Stimulated activated CD8-positive, alpha-beta memory T cell treated with anti-CD3 and anti-CD28 coated beads, Interleukin-7, amount 100 ng/mL, for 24 hours (primary cell): ENCODE data around the gene LYZL6.
"Not testable (repeated sequence)": the region's sequence is repeated elsewhere in the genome, so short reads cannot be mapped to it uniquely, and the experiment has no call there.

ENCODE experiments used
- DNase-seq: peaks from one replicate; pipeline ENCODE4 v3.0.0-alpha.2; 2020; ENCODE audit warnings: low read depth

Gene LYZL6

DNA sequence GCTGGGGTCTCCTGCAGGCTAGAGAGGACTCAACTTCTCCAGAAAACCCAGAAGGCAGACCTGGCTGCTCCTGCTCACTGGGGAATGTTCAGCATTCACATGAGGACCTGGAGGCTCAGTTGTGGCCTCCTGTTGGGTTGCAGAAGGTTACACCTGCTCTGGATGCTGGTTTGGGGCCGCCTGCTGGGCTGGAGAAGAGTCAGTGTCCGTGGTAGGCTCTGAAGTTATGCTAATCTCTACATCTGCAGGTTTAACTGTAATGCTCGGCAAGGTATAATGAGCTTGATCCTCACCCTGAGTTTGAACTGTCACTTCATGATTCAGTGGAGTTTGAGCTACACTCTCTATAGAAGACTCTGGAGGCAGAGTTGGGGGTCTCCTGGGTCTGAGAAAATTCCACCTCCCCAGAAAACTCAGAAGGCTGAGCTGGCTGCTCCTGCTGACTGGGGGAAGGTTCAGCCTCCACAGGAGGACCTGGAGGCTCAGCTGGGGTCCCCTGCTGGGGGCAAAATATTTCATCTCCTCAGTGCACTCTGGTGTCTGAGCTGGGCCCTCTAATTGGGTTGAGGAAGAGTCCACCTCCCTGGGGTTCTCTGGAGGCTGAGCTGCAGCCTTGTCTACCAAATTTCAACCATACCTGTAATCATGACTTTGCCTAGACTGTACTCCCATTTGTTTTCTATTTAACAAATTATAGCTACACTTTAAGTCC lies 36.4 kb downstream of the LYZL6 start:
- DNase-seq, result no peak

DNA sequence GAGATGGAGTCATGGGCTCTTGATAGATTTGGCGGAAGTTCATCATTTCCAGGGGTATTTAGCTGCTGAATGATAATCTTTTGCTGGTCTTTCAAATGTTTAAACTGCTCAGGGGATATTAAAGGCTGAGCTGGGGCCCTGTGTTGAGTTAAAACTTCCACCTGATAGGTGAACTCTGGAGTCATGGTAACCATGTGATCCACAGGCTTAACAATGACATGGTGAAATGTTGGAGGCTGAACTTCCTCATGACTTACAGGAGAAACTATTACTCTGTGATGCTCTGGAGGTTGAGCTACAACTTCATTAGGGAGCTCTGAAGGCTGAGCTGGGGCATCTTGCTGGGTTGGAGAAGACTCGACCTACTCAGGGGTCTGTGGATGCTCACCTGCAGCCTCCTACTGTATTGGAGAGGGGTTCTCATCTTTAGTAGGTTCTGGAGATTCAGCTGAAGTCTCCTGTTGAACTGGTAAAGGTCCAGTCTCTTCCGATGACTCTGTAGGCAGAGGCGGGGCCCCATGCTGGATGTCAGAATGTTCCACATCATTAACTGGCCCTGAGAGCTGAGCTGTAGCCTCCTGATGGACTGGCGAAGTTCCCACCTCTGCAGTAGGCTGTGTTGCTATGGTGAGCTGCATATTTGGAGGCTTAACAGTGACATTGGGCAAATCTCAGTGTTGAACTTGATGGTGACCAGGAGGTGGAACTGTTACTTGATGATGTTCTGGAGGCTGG lies 37.2 kb downstream of the LYZL6 start:
- DNase-seq, result no peak

DNA sequence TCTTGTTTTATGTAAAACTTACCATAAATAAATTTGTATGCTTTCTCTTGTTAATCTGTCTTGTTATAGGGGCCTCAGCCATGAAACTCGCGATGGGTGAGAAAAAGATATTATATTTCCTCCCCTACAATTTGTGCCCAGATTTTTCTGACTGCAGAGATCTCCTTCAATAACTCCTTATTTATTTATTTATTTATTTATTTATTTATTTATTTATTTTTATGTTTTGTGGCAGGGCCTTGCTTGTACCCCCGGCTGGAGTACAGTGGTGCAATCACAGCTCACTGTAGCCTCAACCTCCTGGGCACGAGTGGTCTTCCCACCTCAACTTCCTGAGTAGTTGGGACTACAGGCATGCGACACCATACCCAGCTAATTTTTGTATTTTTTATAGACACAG lies 40.1 kb downstream of the LYZL6 start:
- no peak for DNase-seq

DNA sequence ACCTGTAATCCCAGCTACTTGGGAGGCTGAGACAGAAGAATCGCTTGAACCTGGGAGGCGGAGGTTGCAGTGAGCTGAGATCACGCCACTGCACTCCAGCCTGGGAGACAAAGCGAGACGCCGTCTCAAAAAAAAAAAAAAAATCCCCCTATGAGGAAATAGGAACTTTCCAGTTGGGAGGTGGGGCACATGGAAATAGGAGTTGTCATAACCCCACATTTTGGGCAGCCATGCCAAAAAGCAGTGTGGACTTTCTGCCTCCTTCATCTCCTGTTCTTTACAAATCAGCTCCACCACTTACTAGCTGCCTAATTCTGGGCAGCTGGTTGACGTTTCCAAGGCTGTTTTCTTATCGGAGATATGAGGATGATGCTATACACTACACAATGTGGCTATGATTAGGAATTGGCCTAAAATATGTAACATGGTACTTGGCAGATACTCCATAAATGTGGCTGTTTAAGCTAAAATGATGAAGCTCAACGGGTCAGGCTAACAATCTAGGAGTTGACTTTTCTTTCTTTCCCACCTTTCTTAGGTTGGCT lies 41.8 kb downstream of the LYZL6 start:
- DNase-seq, result no peak

DNA sequence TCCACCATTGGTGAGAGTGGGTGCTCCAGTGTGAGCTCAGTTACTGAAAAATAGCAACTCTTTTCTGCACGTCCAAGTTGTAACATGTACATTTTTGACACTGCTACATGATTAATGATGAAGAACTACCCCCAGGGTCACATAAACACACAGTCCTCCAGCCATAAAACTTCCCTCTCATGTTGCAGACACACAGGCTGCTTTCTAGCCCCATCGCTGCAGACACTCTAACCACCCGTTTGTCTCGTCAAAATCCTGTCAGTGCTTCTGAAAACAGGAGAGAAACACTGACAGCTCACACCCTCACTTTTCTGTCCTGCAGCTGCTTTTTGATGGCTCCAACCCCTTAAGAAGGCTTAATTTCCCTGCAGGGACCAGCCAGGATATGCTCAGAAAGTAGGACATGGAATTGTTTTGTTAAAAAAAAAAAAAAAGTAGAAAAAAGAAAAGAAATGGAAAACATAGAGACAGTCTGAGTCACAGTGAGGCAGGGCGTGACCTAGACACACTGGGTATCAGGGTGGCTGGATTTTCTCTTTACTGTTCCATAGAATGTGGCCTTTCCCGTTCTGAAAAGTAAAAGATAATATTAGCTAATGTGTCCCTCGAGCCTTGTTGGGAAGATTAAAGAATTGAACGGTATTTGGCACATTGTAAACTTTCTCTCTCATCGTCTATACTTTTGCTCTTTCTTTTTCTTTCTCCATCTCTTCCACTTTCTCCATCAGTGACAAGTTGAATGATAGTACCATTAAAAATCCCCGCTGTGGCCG lies 42.6 kb downstream of the LYZL6 start:
- no peak for DNase-seq

DNA sequence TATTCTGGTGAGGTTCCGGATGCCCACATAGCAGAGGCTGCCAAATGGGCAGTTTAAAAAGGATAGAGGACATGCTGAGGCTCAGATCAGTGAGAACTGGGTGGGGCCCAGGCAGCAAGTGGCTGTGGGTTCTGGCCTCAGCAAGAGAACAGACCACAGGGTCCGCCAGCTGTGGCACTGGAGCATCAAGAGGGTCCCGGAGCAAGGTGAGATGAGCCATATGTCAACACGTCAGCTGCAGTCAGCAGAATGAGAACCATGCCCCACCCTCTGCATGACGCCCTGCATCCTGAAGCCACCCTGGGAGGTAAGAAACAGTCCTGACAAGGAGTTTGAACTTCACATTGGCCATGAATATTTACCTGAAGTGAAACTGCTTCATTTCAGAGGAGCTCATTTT lies 43.2 kb downstream of the LYZL6 start:
- DNase-seq, result no peak

DNA sequence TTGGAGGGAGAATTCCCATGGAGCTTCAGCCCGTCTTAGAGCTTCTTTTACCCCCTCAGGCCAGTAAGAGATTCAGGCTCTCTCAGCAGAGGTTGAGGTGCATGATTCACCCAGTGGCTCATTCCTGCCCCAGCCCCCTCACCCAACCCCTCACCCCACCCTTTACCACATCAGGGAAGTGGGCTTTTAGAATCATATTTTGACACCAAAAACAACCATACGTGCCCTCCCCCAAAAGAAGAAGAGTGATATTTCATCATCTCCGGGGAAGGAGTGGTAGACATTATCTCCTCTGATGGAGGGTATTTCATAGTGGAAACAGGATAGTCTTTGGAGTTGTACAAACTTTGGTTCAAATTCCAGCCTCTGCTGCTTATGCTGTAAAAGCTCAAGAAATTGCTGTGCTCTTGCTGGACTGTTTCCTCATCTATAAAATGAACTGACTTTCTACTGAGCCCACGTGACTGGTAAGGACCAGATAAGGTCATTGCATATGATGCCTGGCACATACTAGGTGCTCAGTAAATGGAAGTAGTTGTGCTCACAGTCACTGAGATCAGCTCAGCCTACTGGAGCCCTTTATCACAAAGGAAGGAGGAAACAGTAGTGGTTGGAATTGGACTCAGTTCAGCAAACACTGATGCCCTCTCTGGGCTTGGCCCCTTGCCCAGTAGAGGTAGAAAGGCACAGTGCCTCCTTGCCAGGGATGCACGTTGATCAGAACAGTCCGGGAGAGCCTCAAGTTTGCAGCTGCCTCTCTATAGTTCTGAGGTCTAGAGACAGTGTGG lies 45.0 kb downstream of the LYZL6 start:
- DNase-seq, result no peak

DNA sequence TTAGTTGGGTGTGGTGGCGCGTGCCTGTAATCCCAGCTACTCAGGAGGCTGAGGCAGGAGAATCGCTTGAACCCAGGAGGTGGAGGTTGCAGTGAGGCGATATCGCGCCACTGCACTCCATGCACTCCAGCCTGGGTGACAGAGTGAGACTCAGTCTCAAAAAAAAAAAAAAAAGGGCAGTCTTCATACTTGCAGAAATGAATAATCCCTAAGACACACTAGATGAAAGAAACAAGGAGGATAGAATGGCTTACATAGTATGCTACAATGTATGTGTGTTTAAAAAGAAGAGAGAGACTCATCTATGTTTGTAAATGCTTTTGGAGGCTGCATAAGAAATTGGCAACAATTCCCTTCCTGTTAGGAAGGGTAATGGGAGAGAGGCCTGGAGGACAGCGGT lies 45.7 kb downstream of the LYZL6 start:
- not testable (repeated sequence) for DNase-seq

DNA sequence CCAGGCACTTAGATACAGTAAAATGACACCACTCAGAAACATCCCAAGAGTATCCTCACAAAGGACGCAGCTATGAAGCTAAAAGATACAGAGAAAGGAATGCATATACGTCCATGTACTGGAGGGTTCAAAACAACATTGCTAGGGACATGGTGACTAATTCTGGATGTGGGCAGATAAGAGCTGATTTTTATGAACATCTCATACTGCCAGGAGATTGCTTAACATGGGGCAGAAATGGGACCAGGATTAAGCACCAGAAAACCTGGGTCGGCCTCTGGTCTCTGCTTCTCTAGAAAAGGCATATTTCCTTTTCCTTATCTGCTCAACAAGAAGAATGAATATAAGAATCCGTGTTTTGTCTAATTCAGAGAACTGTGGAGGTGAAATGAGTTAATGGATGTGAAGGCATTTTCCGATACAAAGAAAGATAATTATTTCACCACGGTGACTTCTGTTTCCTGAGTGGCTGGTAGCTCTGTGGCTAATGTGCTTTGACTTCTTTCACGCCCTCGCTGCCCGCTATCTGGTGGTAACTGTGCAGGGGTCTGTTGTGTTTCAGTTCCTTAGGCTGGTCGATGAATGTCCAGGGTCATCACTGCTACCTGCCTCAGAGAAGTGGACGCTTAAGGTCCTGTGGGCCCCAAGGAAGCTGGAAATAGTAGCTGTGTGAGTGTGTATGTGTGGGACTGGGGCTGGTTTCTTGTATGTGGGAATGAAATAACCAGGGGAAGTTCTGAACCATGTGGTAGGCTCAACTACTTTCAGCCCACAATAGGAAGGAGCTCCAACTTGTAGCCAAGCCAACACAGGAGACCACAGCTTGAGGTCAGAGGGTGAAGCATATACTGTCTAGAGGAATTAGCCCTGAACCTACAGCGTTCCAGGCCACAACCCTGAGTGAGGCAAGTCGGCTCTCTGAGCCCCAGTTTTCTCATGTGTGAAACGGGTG lies 47.6 kb downstream of the LYZL6 start:
- no peak for DNase-seq

DNA sequence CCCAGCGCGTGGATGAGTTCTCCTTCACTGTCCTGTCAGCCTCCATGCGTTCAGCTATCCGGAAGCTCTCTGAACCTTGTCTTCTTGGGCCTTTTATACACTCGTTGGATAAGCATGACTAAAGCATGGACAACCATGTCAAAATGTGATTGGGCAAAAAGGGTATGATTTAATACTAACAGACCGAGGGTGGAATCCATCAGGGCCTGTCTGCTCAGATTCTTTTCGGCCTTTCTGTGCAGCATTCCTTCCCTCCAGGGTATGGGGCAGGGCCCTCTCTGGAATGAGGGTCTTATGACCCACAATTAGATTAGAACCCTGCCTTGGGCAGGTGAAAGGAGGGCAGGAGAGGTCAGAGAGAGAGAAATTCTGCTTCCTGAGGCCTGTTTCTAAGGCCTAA lies 49.3 kb downstream of the LYZL6 start:
- DNase-seq, result no peak

DNA sequence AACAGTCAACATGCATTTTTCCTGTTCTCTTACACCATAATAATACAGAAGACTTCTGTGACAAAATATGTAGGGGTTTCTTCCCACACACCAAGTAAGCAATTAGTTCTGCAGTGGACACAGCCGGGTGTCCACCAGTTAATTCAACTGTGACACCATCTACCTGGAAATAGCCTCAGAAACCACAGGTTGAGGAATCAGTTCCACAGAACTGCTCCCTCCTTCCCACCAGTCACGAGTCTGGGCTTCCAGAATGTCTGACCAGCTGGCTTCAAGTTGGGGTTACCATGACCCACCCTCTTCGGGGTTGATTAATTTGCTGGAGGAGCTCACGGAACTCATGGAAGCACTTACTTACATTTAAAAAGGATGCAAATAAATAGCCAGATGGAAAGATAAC lies 49.8 kb downstream of the LYZL6 start:
- DNase-seq, result no peak

DNA sequence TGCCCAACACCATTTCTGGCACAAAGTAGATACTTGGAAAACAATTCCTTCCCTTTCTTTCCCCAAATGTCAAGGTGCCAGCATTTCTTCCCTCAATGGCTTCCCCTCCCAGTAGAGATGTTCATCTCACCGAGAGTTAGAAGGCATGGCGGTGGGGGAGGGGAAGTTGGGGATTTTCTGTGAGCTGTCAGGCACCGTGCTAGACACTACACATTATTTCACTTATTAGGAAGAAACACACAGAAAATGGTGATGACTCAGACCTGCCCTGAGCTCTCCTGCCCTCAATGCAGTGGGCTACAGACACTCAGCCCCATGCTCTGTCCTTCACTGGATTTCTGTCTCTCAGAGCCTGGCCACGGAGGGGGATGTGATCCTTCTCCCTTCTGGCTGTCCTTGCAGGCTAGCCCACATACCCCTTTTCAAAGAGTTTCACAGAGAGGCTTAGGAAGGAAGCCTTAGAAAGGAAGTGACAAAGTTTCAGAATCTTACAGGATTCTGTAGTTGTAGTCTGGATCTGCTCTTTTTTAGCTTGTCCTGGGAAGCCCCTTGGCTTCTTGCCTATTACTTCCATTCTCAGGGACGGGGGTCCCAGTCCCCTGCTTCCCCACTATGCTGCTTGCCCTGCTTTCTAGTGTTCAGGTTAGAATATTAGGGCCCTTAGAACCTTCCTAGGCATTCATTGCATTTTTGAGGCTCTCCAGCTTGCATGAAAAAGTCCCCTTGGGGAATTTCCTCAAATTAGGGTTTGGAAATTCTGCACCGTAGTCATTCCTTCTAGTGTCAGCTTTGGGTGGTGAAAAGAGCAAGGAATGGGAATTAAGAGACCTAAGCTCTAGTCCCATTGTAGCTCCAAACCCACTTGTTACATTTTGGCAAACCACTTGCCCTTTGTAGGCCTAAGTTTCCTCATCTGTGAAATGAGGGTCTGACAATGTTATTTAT lies 51.1 kb downstream of the LYZL6 start:
- DNase-seq, result peak; percentile 41

DNA sequence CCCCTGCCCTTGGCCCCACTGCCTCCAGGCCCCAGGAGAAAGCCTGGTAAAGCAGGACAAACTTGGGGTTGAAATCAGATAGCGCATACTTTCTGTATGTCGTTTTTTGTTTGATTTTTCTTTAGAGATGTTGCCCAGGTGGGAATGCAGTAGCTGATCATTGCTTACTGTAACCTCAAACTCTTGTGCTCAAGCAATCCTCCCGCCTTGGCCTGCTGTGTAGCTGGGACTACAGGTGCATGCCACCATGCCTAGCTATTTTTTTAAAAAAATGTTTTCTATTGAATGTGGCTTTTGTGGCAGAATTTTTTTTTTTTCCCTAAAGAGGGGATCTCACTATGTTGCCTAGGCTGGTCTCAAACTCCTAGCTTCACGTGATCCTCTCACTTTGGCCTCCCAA lies 52.2 kb downstream of the LYZL6 start:
- no peak for DNase-seq

DNA sequence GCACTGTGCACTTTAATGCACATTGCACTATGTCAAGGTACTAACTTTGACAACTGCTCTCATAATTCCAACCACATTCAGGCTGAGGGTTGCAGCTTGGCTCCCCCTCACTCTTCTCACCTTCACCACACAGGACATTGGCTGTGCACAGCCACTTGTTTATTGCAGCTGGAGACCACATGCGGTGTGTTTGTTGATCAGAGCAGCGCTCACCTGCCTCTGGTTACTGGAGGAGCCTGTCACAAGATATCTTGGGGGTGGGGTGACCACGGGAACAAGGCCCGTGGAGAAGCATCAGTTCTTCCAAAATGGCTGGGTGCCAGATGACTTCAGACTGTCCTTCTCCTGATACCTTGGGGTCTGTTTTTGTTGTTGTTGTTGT lies 52.7 kb downstream of the LYZL6 start:
- no peak for DNase-seq

DNA sequence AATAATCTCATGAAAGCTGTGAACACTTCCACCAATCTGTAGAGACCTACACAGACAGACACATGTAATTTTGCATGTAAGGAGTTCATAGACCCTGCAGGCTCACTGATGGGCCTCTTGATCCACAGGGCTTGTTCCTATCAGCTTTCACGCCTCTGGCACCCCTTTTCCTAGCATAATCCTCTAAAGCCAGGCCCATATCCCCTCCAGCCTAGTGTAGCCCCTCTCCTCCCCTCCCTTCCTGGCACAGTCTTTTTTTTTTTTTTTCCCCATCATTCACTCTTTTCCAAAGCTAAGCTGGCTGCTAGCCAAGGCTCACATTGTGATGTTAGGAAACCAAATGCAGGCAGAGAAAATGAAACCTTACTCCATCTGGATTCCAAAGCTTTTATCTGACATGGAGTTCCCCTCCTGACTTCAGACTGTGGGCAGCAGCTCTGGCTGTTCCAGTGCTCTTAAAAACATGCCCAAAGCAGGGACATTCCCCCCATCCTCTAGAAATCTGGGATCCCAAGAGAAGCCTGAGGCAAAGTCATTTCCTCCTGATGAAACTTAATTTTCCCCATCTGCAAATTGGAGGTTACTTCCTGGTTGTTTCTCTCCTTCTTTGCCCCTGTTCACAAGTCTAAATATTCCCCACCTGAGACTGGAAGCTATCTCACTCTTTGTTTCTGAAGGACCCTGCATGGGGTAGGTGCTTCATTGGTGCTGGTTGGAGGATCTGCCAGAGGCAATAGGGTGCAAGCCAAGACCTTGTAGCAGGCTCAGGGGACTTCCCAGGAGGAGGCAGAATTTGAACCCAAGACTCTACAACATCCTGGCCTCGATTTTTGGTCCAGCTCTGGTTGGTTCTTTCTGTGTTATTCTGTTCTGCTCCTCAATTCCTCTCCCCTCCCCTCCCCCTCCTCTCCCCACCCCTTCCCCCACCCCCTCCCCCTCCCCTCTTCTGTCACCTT lies 53.4 kb downstream of the LYZL6 start:
- DNase-seq, result no peak

DNA sequence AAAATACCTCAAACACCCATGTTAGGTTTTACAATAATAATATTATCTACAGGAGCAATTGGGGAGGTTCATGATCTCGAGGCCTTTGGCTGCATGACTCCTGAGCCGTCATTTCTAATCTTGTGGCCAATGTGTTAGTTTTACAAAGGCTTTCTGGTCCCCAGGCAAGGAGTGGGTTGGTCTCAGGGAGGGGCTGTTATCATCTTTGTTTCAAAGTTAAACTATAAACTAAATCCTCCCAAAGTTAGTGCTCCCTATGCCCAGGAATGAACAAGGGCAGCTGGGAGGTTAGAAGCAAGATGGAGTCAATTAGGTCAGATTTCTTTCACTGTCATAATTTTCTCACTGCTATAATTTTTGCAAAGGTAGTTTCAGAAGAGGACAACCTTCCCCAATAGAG lies 54.3 kb downstream of the LYZL6 start:
- no peak for DNase-seq
